ENCODE data around the gene STXBP6. TPM values are rescaled to one million over a fixed set of nuclear protein-coding genes. Genes with fewer than 3 reads are reported as not detected.

STXBP6 gene
- total RNA-seq, 1 donor from 2014 or later = 17.7 TPM

GRCh38 chr14:25086081-25086480, 36.1 kb upstream of the STXBP6 start:
- Histone ChIP-seq H3K27me3 (ENCODE audit: control insufficient read depth in 3 of 3, insufficient read depth in 3 of 3, low read length in 3 of 3) (no peaks in the 10 kb centered on the region), H3K9me3 (ENCODE audit: control insufficient read depth in 3 of 3, low read length in 3 of 3) (no peaks in the 10 kb centered on the region), H3K9ac (ENCODE audit: low read depth in 1 of 3, low read length in 3 of 3) (no peak overlapping the region), H3K27ac (ENCODE audit: low read depth, low read length) (no peak overlapping the region), H3K4me3 (ENCODE audit: low read length in 3 of 3) (no peak overlapping the region), H3K36me3 (ENCODE audit: control insufficient read depth in 3 of 3, insufficient read depth in 3 of 3, low read length in 3 of 3) (no peaks in the 10 kb centered on the region), H3K4me1 (ENCODE audit: control insufficient read depth in 3 of 3, insufficient read depth in 3 of 3, low read length in 3 of 3) (no peaks in the 10 kb centered on the region)

DNA sequence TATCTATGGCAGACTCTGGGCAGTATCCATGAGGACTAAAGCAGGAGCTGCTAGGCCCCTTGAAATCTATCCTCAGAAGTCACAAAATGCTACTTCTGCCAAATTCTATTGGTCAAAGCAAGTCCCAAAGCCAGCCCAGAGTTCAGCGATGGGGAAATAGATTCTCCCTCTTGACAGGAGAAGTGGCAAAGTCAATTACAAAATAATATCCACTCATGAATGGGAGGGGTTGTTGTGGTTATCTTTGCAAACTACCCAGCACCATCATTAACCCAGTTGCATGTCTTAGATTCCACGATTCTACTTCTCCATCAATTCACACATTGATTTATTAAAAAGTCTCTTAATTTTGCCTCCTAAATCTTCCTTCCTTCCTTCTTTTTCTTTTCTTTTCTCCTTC, 30.7 kb upstream of the STXBP6 start:
- no peaks in the 10 kb centered on the region for H3K9me3 ChIP-seq (ENCODE audit: control insufficient read depth in 3 of 3, low read length in 3 of 3)
- no peaks in the 10 kb centered on the region for H3K36me3 ChIP-seq (ENCODE audit: control insufficient read depth in 3 of 3, insufficient read depth in 3 of 3, low read length in 3 of 3)
- no peak overlapping the region for H3K27ac ChIP-seq (ENCODE audit: low read depth, low read length)
- no peak overlapping the region for H3K9ac ChIP-seq (ENCODE audit: low read depth in 1 of 3, low read length in 3 of 3)
- no peak overlapping the region for H3K4me3 ChIP-seq (ENCODE audit: low read length in 3 of 3)
- no peaks in the 10 kb centered on the region for H3K27me3 ChIP-seq (ENCODE audit: control insufficient read depth in 3 of 3, insufficient read depth in 3 of 3, low read length in 3 of 3)
- H3K4me1 ChIP-seq (ENCODE audit: control insufficient read depth in 3 of 3, insufficient read depth in 3 of 3, low read length in 3 of 3) = no peaks in the 10 kb centered on the region

- Histone ChIP-seq H3K9me3 (ENCODE audit: control insufficient read depth in 3 of 3, low read length in 3 of 3) (no peaks in the 10 kb centered on the region), H3K27ac (ENCODE audit: low read depth, low read length) (no peak overlapping the region), H3K4me3 (ENCODE audit: low read length in 3 of 3) (no peak overlapping the region), H3K4me1 (ENCODE audit: control insufficient read depth in 3 of 3, insufficient read depth in 3 of 3, low read length in 3 of 3) (no peaks in the 10 kb centered on the region), H3K36me3 (ENCODE audit: control insufficient read depth in 3 of 3, insufficient read depth in 3 of 3, low read length in 3 of 3) (no peaks in the 10 kb centered on the region), H3K9ac (ENCODE audit: low read depth in 1 of 3, low read length in 3 of 3) (no peak overlapping the region), H3K27me3 (ENCODE audit: control insufficient read depth in 3 of 3, insufficient read depth in 3 of 3, low read length in 3 of 3) (no peaks in the 10 kb centered on the region)
Observed at GRCh38 chr14:25079311-25079710, 29.4 kb upstream of the STXBP6 start.

- no peak overlapping the region for H3K27ac ChIP-seq (ENCODE audit: low read depth, low read length)
- H3K4me3 ChIP-seq (ENCODE audit: low read length in 3 of 3) = no peak overlapping the region
- H3K4me1 ChIP-seq (ENCODE audit: control insufficient read depth in 3 of 3, insufficient read depth in 3 of 3, low read length in 3 of 3) = no peaks in the 10 kb centered on the region
- no peak overlapping the region for H3K9ac ChIP-seq (ENCODE audit: low read depth in 1 of 3, low read length in 3 of 3)
- H3K36me3 ChIP-seq (ENCODE audit: control insufficient read depth in 3 of 3, insufficient read depth in 3 of 3, low read length in 3 of 3) = no peaks in the 10 kb centered on the region
- H3K27me3 ChIP-seq (ENCODE audit: control insufficient read depth in 3 of 3, insufficient read depth in 3 of 3, low read length in 3 of 3) = no peaks in the 10 kb centered on the region
- no peaks in the 10 kb centered on the region for H3K9me3 ChIP-seq (ENCODE audit: control insufficient read depth in 3 of 3, low read length in 3 of 3)
Observed at GRCh38 chr14:25074099-25074685, 24.2 kb upstream of the STXBP6 start.

GRCh38 chr14:25069879-25070278, 19.9 kb upstream of the STXBP6 start:
- H3K9ac ChIP-seq (ENCODE audit: low read depth in 1 of 3, low read length in 3 of 3) = no peak overlapping the region
- H3K27ac ChIP-seq (ENCODE audit: low read depth, low read length) = no peak overlapping the region
- no peaks in the 10 kb centered on the region for H3K36me3 ChIP-seq (ENCODE audit: control insufficient read depth in 3 of 3, insufficient read depth in 3 of 3, low read length in 3 of 3)
- H3K9me3 ChIP-seq (ENCODE audit: control insufficient read depth in 3 of 3, low read length in 3 of 3) = no peaks in the 10 kb centered on the region
- no peaks in the 10 kb centered on the region for H3K4me1 ChIP-seq (ENCODE audit: control insufficient read depth in 3 of 3, insufficient read depth in 3 of 3, low read length in 3 of 3)
- no peak overlapping the region for H3K4me3 ChIP-seq (ENCODE audit: low read length in 3 of 3)
- H3K27me3 ChIP-seq (ENCODE audit: control insufficient read depth in 3 of 3, insufficient read depth in 3 of 3, low read length in 3 of 3) = no peaks in the 10 kb centered on the region

DNA sequence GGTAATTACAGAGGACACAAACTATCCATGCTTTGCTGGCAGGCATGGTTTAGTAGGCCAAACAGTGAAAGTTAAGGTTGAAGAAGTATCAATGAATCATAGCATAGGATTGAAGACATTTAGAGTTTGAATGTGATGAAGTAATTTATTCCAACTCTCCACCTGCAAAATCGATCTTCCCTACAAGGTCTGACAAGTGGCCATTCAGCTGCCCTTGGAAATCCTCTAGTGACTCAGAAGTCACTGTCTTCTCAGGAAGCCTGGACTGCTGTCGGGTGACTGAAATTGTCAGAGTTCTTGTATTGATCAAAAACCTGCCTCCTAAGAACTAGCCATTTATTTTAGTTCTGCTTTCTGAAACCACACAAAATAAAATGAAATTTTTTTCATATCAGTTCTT, 17.7 kb upstream of the STXBP6 start:
- H3K9me3 ChIP-seq (ENCODE audit: control insufficient read depth in 3 of 3, low read length in 3 of 3) = no peaks in the 10 kb centered on the region
- no peak overlapping the region for H3K27ac ChIP-seq (ENCODE audit: low read depth, low read length)
- no peaks in the 10 kb centered on the region for H3K36me3 ChIP-seq (ENCODE audit: control insufficient read depth in 3 of 3, insufficient read depth in 3 of 3, low read length in 3 of 3)
- no peak overlapping the region for H3K4me3 ChIP-seq (ENCODE audit: low read length in 3 of 3)
- H3K27me3 ChIP-seq (ENCODE audit: control insufficient read depth in 3 of 3, insufficient read depth in 3 of 3, low read length in 3 of 3) = no peaks in the 10 kb centered on the region
- no peak overlapping the region for H3K9ac ChIP-seq (ENCODE audit: low read depth in 1 of 3, low read length in 3 of 3)
- H3K4me1 ChIP-seq (ENCODE audit: control insufficient read depth in 3 of 3, insufficient read depth in 3 of 3, low read length in 3 of 3) = no peaks in the 10 kb centered on the region

- H3K27ac ChIP-seq (ENCODE audit: low read depth, low read length) = no peak overlapping the region
- H3K4me1 ChIP-seq (ENCODE audit: control insufficient read depth in 3 of 3, insufficient read depth in 3 of 3, low read length in 3 of 3) = no peaks in the 10 kb centered on the region
- H3K27me3 ChIP-seq (ENCODE audit: control insufficient read depth in 3 of 3, insufficient read depth in 3 of 3, low read length in 3 of 3) = no peaks in the 10 kb centered on the region
- H3K9ac ChIP-seq (ENCODE audit: low read depth in 1 of 3, low read length in 3 of 3) = no peak overlapping the region
- no peaks in the 10 kb centered on the region for H3K36me3 ChIP-seq (ENCODE audit: control insufficient read depth in 3 of 3, insufficient read depth in 3 of 3, low read length in 3 of 3)
- no peaks in the 10 kb centered on the region for H3K9me3 ChIP-seq (ENCODE audit: control insufficient read depth in 3 of 3, low read length in 3 of 3)
- H3K4me3 ChIP-seq (ENCODE audit: low read length in 3 of 3) = no peak overlapping the region
Observed at GRCh38 chr14:25062022-25062321, 12.0 kb upstream of the STXBP6 start.

DNA sequence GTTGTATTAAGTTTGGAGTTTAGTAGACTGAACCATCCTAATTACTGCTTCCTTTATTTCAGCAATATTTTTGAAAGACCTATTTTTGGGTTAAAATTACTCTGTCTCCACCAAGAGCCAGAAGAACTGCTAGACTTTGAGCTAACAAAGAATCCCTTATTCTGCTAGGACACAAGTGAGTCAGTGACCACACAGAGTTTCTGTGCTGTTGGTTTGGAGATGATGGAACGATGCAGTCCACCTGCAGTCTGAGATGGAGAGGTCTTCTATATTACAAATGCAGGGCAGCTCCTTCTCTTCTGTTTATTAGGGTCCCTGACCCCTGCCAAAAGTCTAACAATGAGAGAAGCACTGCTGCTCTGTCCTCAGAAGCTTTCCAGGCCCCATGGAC, 6.7 kb upstream of the STXBP6 start:
- Histone ChIP-seq H3K4me3 (ENCODE audit: low read length in 3 of 3) (no peak overlapping the region), H3K27me3 (ENCODE audit: control insufficient read depth in 3 of 3, insufficient read depth in 3 of 3, low read length in 3 of 3) (peaks cover 0 to 2% (median under 1%) of the 10 kb centered on the region in 3 donors), H3K36me3 (ENCODE audit: control insufficient read depth in 3 of 3, insufficient read depth in 3 of 3, low read length in 3 of 3) (no peaks in the 10 kb centered on the region), H3K27ac (ENCODE audit: low read depth, low read length) (no peak overlapping the region), H3K4me1 (ENCODE audit: control insufficient read depth in 3 of 3, insufficient read depth in 3 of 3, low read length in 3 of 3) (no peaks in the 10 kb centered on the region), H3K9ac (ENCODE audit: low read depth in 1 of 3, low read length in 3 of 3) (no peak overlapping the region), H3K9me3 (ENCODE audit: control insufficient read depth in 3 of 3, low read length in 3 of 3) (no peaks in the 10 kb centered on the region)

DNA sequence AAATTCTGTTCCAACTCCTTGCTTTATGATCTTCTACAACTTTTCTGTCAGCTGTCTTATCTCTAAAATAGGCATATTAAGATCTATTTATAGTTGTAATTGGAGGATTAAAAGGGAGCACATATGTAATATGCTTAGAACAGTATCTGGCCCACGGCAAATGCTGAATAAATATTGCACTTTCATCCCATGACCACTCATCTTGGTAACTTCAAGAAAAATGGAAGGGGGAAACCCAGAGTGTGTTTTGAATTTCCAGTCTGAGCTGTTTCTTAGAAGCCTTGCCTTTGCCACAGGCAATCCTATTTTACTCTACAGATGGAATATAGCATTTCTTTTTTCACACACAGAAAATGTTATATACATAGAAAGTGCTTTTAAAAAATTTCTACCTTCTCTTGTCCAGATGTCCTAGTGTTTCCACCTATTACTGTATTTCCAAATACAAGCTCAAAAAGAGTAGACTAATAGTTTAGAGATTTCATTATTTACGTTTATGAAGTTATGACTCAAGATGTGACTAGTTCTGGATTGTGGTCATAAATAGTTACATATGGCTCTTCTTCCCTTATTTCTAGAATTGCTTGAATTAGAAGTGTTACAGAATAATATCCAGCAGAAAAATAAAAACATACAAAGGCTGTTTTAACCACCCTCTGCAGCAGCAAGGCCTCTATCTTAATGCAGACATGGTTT, 6.2 kb upstream of the STXBP6 start:
- no peaks in the 10 kb centered on the region for H3K36me3 ChIP-seq (ENCODE audit: control insufficient read depth in 3 of 3, insufficient read depth in 3 of 3, low read length in 3 of 3)
- H3K4me1 ChIP-seq (ENCODE audit: control insufficient read depth in 3 of 3, insufficient read depth in 3 of 3, low read length in 3 of 3) = no peaks in the 10 kb centered on the region
- no peak overlapping the region for H3K4me3 ChIP-seq (ENCODE audit: low read length in 3 of 3)
- H3K9me3 ChIP-seq (ENCODE audit: control insufficient read depth in 3 of 3, low read length in 3 of 3) = no peaks in the 10 kb centered on the region
- H3K27me3 ChIP-seq (ENCODE audit: control insufficient read depth in 3 of 3, insufficient read depth in 3 of 3, low read length in 3 of 3) = peaks cover 0 to 6% (median 6%) of the 10 kb centered on the region in 3 donors
- H3K9ac ChIP-seq (ENCODE audit: low read depth in 1 of 3, low read length in 3 of 3) = no peak overlapping the region
- H3K27ac ChIP-seq (ENCODE audit: low read depth, low read length) = no peak overlapping the region

DNA sequence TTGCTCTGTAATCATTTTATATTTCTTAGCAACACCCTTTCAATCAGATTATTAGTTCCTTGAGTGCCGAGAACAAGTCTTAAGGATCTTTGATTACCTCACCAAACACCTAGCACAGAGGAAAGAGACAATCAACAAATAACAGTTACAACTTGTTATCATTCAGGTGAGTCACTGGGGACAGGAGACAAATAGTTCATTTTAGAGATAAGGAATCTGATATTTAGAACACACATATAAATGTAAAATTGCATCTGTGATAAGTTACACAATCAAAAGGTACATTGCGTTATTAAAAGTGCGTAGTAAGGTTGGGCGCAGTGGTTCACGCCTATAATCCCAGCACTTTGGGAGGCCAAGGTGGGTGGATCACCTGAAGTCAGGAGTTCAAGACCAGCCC, 5.1 kb upstream of the STXBP6 start:
- H3K4me1 ChIP-seq (ENCODE audit: control insufficient read depth in 3 of 3, insufficient read depth in 3 of 3, low read length in 3 of 3) = peaks cover 0 to 8% (median 6%) of the 10 kb centered on the region in 3 donors
- no peak overlapping the region for H3K9ac ChIP-seq (ENCODE audit: low read depth in 1 of 3, low read length in 3 of 3)
- H3K27me3 ChIP-seq (ENCODE audit: control insufficient read depth in 3 of 3, insufficient read depth in 3 of 3, low read length in 3 of 3) = peaks cover 0 to 7% (median 6%) of the 10 kb centered on the region in 3 donors
- no peaks in the 10 kb centered on the region for H3K9me3 ChIP-seq (ENCODE audit: control insufficient read depth in 3 of 3, low read length in 3 of 3)
- no peak overlapping the region for H3K27ac ChIP-seq (ENCODE audit: low read depth, low read length)
- H3K36me3 ChIP-seq (ENCODE audit: control insufficient read depth in 3 of 3, insufficient read depth in 3 of 3, low read length in 3 of 3) = no peaks in the 10 kb centered on the region
- no peak overlapping the region for H3K4me3 ChIP-seq (ENCODE audit: low read length in 3 of 3)

Measured in skeletal muscle tissue (tissue), 4 donors.